C4-2B (cell line): ENCODE measurements around the gene PARP15.

Experiments
- CTCF ChIP-seq: fragments of 450-650 bp; conservative IDR thresholded peaks from 2 replicates; pipeline ENCODE4 v1.5.1; 2017; ENCODE audit warnings: mild to moderate bottlenecking
- ZFX ChIP-seq: fragments of 450-650 bp; IDR thresholded peaks from 2 replicates; pipeline ENCODE4 v1.6.1; 2017

GRCh38 chr3:122668930-122669730 is 91.7 kb downstream of the PARP15 start:
- no peak for TF ChIP-seq CTCF
- TF ChIP-seq ZFX: no peak
